Glomerular visceral epithelial cell (primary cell): ENCODE data around the gene CLSTN1.
A peak's percentile ranks its signal among the peaks of the same experiment; 100 is the strongest.
"Not testable (repeated sequence)": the region's sequence is repeated elsewhere in the genome, so short reads cannot be mapped to it uniquely, and the experiment has no call there.

Source experiments
- DNase-seq: peaks from one replicate; pipeline ENCODE4 v3.0.0-alpha.2; 2016; ENCODE audit errors: extremely low spot score

CLSTN1 gene

GRCh38 chr1:9762446-9762845 is 61.3 kb downstream of the CLSTN1 start:
- not testable (repeated sequence) for DNase-seq

DNA sequence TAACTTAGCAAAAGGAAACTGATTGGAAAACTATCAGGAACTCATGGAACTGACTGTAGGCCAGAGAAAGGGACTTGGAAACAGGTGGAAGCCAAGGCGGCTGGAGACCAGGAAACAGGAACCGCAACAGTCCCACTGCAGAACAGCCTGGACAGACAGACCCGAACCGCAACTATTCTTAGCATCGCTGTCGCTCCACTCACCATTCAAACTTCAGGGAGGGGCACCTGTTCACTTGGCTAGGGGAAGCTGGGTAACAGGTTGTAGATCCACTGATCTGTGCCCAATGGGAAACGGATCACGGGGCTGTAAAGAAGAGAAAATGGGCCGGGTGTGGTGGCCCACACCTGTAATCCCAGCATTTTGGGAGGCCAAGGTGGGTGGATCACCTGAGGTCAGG is 61.9 kb downstream of the CLSTN1 start:
- no peak for DNase-seq

DNA sequence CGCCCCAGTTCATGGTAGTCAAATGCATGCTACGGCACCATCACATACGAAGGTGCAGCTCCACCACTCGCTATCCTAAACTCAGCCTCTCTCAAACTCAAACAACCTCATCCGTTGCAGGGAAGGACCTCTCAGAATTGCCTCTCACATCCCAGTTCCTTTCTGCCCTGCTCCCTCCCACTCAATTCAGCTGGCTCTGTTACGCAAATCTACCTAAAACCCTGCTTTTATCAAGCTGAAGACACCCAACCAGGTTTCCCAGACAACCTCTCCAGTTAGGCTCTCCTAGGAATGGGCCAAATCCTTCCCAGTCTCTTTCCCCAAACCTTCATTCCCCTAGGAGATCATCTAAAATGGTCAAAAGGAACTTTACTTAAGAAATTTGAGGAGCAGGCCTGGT is 62.9 kb downstream of the CLSTN1 start:
- no peak for DNase-seq

DNA sequence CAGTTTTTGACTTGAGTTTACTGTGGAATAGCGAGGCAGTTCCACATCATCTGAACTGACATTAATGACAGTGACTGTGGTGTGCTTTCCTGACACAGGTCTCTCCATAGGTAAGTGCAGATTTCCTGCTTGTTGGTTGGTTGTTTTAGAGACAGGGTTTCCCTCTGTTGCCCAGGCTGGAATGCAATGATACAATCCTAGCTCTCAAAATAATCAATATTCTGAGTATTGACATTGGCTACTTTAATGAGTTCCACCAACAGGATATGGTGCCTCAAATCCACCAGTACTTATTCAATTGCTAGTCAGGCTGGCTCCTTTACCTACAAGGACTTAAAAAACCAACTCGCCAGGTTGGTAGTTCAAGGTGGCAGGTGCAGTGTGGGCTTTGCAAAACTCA is 63.8 kb downstream of the CLSTN1 start:
- no peak for DNase-seq

- DNase-seq: no peak
Observed at GRCh38 chr1:9758559-9759121, 65.1 kb downstream of the CLSTN1 start.

DNA sequence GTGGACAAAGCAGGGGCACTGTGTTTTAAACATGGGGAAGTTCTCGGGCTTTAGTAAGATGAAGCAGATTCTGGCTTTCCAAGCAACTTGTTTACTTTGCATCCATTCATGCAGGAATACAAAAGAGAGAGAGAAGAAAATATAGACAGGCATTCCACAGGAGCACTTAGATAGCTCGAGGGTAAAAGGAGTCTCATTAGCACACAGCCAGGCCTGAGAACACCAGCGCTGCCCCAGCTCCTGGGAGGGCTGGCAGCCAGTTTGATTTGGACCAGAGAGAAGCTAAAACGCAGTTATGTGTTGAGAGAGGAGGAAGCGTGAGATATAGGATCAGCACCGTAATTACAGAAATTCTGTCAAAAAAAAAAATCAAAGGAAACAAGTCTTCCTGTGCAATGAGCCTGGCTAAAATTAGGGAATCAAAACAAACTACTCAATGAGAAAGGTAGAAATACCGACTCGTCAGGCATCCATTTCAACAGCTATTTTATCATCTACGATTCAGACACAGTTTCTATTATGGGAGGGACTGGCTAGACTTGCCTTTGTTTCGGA is 68.2 kb downstream of the CLSTN1 start:
- DNase-seq: no peak

DNA sequence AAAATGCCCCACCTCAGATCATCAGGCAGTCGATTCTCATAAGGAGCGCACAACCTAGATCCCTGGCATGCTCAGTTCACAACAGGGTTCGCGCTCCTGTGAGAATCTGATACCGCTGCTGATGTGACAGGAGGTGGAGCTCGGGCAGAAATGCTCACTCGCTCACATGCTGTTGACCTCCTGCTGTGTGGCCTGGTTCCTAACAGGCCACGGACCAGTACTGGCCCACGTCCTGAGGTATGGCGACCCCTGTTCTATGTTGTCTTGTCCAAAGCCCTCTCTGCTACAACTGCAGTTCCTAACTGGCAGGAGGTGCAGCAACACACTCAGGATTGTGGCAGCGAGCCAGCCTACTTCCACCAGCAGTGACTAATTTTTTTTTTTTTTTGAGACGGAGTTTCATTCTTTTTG is 70.6 kb downstream of the CLSTN1 start:
- peak; percentile 72 for DNase-seq

- DNase-seq: no peak
Observed at GRCh38 chr1:9751971-9752370, 71.8 kb downstream of the CLSTN1 start.

DNA sequence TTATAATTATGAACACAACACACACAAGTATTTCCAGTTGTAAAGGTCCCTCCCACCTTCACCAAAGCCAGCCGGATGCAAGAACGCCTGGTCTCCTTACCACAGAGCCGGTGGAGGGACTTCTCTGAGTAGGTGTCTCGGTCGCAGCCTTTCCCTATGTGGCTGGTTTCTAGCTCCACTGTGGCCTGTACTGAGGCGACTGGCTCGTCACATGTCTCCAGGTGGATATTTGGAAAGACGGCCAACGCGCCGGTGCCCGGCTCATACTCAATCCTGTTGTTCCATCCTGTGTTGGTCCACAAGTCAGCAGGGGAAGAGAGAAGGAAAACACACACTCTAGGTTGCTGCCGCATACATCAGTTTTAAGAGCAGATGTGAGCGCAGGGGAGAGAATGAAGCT is 74.4 kb downstream of the CLSTN1 start:
- DNase-seq: no peak

DNA sequence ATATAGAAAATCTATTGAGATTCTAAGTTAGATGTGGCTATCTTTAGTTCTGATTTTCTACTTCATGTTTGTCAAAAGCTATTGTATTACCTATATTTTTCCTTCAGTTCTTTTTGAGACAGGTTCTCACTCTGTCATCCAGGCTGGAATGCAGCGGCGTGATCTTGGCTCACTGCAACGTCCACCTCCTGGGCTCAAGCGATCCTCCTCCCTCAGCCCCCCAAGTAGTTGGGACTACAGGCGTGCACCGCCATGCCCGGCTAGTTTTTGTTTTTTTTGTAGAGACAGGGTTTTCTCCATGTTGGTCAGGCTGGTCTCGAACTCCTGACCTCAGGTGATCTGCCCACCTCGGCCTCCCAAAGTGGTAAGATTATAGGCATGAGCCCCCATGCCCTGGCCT is 75.4 kb downstream of the CLSTN1 start:
- DNase-seq: not testable (repeated sequence)

- DNase-seq: no peak
Observed at GRCh38 chr1:9746651-9747050, 77.1 kb downstream of the CLSTN1 start.

DNA sequence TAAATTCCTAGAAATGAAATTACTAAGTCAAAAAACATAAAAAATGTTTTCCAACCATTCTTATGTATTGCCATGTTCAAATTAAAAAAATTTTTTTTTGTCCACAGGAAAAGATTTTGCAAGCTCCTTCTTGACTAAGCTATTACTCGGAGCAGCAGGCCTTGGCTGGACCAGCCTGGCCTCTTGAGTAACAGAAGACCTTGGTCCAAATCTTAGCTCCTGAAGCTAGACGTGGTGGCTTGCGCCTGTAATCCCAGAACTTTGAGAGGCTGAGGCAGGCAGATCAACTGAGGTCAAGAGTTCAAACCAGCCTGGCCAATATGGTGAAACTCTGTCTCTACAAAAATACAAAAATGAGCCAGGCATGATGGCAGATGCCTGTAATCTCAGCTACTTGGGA is 77.6 kb downstream of the CLSTN1 start:
- DNase-seq: no peak

DNA sequence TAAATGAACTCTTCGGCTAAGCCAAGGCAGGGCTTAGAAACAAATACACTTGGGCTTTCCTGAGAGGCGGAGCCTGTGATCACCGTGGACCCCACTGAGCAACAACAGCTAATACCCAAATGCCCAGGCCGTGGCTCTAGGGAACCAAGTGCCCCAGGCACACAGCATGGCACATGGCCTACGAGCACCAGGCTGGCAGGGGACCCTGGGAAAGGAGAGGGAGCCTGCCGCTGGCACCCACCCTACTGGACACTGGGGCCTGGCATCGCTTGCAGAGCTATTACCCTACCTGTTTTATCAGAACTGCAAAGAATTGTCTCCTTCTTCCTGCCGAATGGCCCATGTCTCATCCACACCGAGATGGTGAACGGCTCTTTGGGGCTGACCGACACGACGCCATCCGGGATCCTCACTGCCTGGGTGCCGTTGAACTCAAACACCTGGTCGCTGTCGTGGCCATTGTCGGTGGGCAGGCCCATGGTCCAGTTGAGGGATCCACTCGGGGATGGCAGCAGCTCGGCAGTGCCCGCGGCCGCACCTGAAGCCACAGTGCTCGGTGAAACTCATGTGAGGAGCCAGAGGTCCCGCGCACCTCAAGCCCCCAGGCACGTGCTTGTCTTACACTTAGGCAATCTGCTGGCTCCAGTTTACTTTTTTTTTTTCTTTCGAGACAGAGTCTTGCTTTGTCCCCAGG is 79.5 kb downstream of the CLSTN1 start:
- DNase-seq: no peak

DNA sequence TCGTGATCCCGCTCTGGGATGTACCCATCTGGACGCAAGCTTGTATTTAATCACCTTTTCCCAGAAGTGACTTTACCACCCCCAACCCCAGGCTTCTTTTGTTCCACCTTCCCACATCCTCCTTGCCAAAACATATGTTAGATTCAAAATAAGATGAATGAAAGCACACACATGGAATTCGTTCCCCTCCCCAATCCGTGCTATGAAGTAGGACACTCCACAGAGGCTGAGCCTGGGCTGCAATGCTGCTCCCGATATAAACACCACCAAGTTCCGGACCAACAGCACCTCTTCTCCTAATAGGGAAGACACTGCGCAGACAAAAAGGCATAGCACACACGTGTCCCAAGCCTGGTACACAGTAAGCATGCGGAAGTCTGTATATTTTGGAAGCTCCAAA is 86.1 kb downstream of the CLSTN1 start:
- DNase-seq: no peak

GRCh38 chr1:9737057-9737456 is 86.7 kb downstream of the CLSTN1 start:
- DNase-seq: no peak

DNA sequence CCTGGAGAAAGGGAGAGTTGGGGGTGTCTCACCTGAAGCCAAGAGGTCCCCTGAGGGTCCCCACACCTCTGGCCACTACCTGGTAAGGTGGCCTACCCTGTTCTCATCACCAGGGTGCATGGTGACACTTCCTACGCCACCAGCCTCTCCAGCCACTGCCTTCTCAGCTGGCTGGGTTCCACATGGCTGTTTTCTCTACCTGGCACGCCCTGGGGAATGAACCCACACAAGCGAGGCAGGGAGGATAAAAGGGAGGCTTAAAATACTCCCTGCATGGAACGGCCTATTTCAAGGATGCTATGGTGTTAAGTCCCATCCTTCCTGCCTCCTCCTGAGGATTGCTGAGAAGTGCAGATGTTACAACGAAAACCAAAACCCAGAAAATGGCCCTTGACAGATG is 87.5 kb downstream of the CLSTN1 start:
- DNase-seq: no peak

DNA sequence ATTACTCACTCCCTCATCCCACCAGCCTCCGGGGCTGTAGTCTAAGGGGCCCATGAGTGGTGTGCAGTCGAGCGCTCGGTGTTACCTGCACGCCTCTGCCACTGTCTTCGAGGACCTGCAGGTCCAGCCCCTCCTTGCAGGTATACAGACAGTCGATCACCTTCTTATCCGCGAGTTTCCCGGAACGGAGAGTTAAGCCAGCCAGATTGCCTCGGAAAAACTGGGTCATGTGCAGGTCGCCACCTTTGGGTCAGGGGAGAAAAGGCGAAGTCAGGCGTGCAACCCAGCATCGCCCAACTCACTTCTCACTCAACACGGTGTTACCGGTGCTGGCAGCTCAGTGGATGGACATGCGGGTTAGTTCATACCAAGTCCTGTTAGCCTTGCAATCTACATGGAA is 88.0 kb downstream of the CLSTN1 start:
- no peak for DNase-seq

GRCh38 chr1:9733160-9733789 is 90.5 kb downstream of the CLSTN1 start:
- DNase-seq: no peak

GRCh38 chr1:9732123-9732971 is 91.4 kb downstream of the CLSTN1 start:
- peak; percentile 22 for DNase-seq

- no peak for DNase-seq
Observed at GRCh38 chr1:9731561-9731960, 92.2 kb downstream of the CLSTN1 start.

DNA sequence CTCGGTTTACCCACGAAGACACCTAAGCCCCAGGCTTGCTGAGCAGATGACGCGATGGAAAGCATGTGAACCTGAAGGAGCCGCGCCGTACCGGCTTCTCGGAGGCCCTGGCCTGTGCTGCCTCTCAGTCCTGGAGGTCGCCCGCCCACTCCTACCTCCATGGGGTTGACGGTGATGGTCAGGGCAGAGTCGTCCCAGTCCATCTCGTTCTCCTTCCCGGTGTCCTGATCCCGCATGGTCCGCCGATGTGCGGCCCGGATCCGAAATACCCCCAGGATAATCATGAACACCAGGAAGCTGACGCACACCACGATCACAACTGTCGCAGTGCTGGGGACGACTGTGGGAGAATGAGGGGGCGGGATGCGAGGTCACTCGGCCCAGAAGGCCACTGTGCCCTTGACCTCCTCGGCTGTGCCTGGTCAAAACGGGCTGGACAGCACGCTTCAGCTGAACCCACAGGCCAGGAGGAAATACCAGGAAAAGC is 92.7 kb downstream of the CLSTN1 start:
- DNase-seq: no peak
